SU-DHL-6 (cell line): ENCODE data around the gene NDUFS7.

Source experiments
- CTCF ChIP-seq: fragments of 200-600 bp; sonication (generic); IDR thresholded peaks from one replicate; pipeline ENCODE4 v1.5.1; 2017; ENCODE audit warnings: antibody characterized with exemption, mild to moderate bottlenecking, low read length, moderate library complexity; ENCODE audit not compliant: insufficient read depth, poor library complexity, severe bottlenecking
- EZH2phosphoT487 ChIP-seq: fragments of 200-600 bp; sonication (generic), shearing (Covaris generic); conservative IDR thresholded peaks from 2 replicates; pipeline ENCODE4 v1.6.1; 2018; ENCODE audit warnings: mild to moderate bottlenecking, antibody characterized with exemption, low read length, moderate library complexity, mixed read lengths

- TF ChIP-seq CTCF (no peak), EZH2phosphoT487 (no peak)
Measured at GRCh38 chr19:1384085-1384462, 367 bp downstream of the NDUFS7 start.
